Effector memory CD8-positive, alpha-beta T cell (primary cell): ENCODE measurements around the gene LRP1-AS.
A peak's percentile ranks its signal among the peaks of the same experiment; 100 is the strongest.

Source experiments
- ATAC-seq: fragments of 150-1000 bp; cut with Tn5 transposase; replicated peaks from 2 replicates; pipeline ENCODE4 v1.10.0; 2021; ENCODE audit warnings: mild to moderate bottlenecking, moderate library complexity
- DNase-seq, 3 experiments: peaks; one replicate each; pipeline ENCODE4 v3.0.0; 2021
- H3K27ac Mint-ChIP-seq, 2 donors: one replicate each; pipeline ENCODE4 v1.8.0; 2022; ENCODE audit warnings: mild to moderate bottlenecking in 2 of 2, mixed read lengths in 2 of 2, moderate library complexity in 2 of 2
- H3K27me3 Mint-ChIP-seq, 2 donors: one replicate each; pipeline ENCODE4 v1.8.0; 2022; ENCODE audit warnings: mixed read lengths in 2 of 2
- H3K36me3 Mint-ChIP-seq: one replicate; pipeline ENCODE4 v1.8.0; 2022; ENCODE audit warnings: mild to moderate bottlenecking, moderate library complexity, mixed read lengths; ENCODE audit not compliant: insufficient read depth
- H3K4me1 Mint-ChIP-seq, 2 donors: one replicate each; pipeline ENCODE4 v1.8.0; 2022; ENCODE audit warnings: low read depth in 2 of 2, mixed read lengths in 2 of 2
- H3K4me3 Mint-ChIP-seq, 2 donors: one replicate each; pipeline ENCODE4 v1.8.0; 2022; ENCODE audit warnings: mild to moderate bottlenecking in 2 of 2, mixed read lengths in 2 of 2, moderate library complexity in 2 of 2
- H3K9me3 Mint-ChIP-seq, 2 donors: one replicate each; pipeline ENCODE4 v1.8.0; 2022; ENCODE audit warnings: mixed read lengths in 2 of 2

The LRP1-AS gene

GRCh38 chr12:57107456-57108155, 39.8 kb downstream of the LRP1-AS start:
- peak overlapping the region; percentile 34 to 84 for H3K4me3 Mint-ChIP-seq
- peak overlapping the region; percentile 87 to 91 for H3K27ac Mint-ChIP-seq
- peaks cover 65% of the 10 kb centered on the region for H3K36me3 Mint-ChIP-seq
- ATAC-seq (no peak), DNase-seq (no peak)
- no peaks in the 10 kb centered on the region for H3K9me3 Mint-ChIP-seq
- no peaks in the 10 kb centered on the region for H3K27me3 Mint-ChIP-seq
- H3K4me1 Mint-ChIP-seq, result peaks cover 37 to 43% of the 10 kb centered on the region in 2 donors

- peaks cover 34 to 35% of the 10 kb centered on the region in 2 donors for H3K4me1 Mint-ChIP-seq
- H3K9me3 Mint-ChIP-seq, result no peaks in the 10 kb centered on the region
- H3K4me3 Mint-ChIP-seq, result no peak overlapping the region
- ATAC-seq (no peak), DNase-seq (no peak)
- H3K27ac Mint-ChIP-seq, result peak overlapping the region in 1 of 2 donors; percentile 87
- peaks cover 65% of the 10 kb centered on the region for H3K36me3 Mint-ChIP-seq
- no peaks in the 10 kb centered on the region for H3K27me3 Mint-ChIP-seq
Observed at GRCh38 chr12:57106021-57106708, 41.3 kb downstream of the LRP1-AS start.

- no peak overlapping the region for H3K4me3 Mint-ChIP-seq
- ATAC-seq (no peak), DNase-seq (no peak)
- H3K27ac Mint-ChIP-seq, result peak overlapping the region in 1 of 2 donors; percentile 87
- H3K4me1 Mint-ChIP-seq, result peaks cover 33 to 39% of the 10 kb centered on the region in 2 donors
- no peaks in the 10 kb centered on the region for H3K9me3 Mint-ChIP-seq
- H3K27me3 Mint-ChIP-seq, result no peaks in the 10 kb centered on the region
- peaks cover 60% of the 10 kb centered on the region for H3K36me3 Mint-ChIP-seq
Observed at GRCh38 chr12:57105011-57105753, 42.2 kb downstream of the LRP1-AS start.

- H3K9me3 Mint-ChIP-seq, result no peaks in the 10 kb centered on the region
- no peak overlapping the region for H3K4me3 Mint-ChIP-seq
- peaks cover 65% of the 10 kb centered on the region for H3K36me3 Mint-ChIP-seq
- H3K27me3 Mint-ChIP-seq, result no peaks in the 10 kb centered on the region
- H3K4me1 Mint-ChIP-seq, result peaks cover 27 to 31% of the 10 kb centered on the region in 2 donors
- H3K27ac Mint-ChIP-seq, result no peak overlapping the region
- ATAC-seq (no peak), DNase-seq (no peak)
Observed at GRCh38 chr12:57104292-57104910, 43.0 kb downstream of the LRP1-AS start.

GRCh38 chr12:57103856-57104255, 43.6 kb downstream of the LRP1-AS start:
- Mint-ChIP-seq H3K9me3 (no peaks in the 10 kb centered on the region), H3K4me3 (no peak overlapping the region), H3K27ac (no peak overlapping the region), H3K4me1 (peaks cover 26 to 29% of the 10 kb centered on the region in 2 donors), H3K36me3 (peaks cover 71% of the 10 kb centered on the region), H3K27me3 (no peaks in the 10 kb centered on the region)
- DNase-seq (no peak), ATAC-seq (no peak)

GRCh38 chr12:57101892-57102695, 45.3 kb downstream of the LRP1-AS start:
- Mint-ChIP-seq H3K4me3 (peak overlapping the region in 1 of 2 donors; percentile 36), H3K9me3 (no peaks in the 10 kb centered on the region), H3K27ac (peak overlapping the region; percentile 54 to 57), H3K4me1 (peaks cover 12 to 19% of the 10 kb centered on the region in 2 donors), H3K36me3 (peaks cover 77% of the 10 kb centered on the region), H3K27me3 (no peaks in the 10 kb centered on the region)
- no peak for DNase-seq
- ATAC-seq, result peak; percentile 78

- H3K9me3 Mint-ChIP-seq, result no peaks in the 10 kb centered on the region
- peaks cover 77% of the 10 kb centered on the region for H3K36me3 Mint-ChIP-seq
- H3K4me1 Mint-ChIP-seq, result peaks cover 4 to 13% of the 10 kb centered on the region in 2 donors
- H3K27ac Mint-ChIP-seq, result peak overlapping the region; percentile 81 to 83
- no peak for DNase-seq
- H3K27me3 Mint-ChIP-seq, result no peaks in the 10 kb centered on the region
- no peak for ATAC-seq
- H3K4me3 Mint-ChIP-seq, result no peak overlapping the region
Observed at GRCh38 chr12:57099766-57100165, 47.7 kb downstream of the LRP1-AS start.

- no peaks in the 10 kb centered on the region for H3K9me3 Mint-ChIP-seq
- H3K4me1 Mint-ChIP-seq, result peaks cover 4 to 10% of the 10 kb centered on the region in 2 donors
- peaks cover 72% of the 10 kb centered on the region for H3K36me3 Mint-ChIP-seq
- no peaks in the 10 kb centered on the region for H3K27me3 Mint-ChIP-seq
- DNase-seq, result no peak
- peak overlapping the region; percentile 81 to 82 for H3K27ac Mint-ChIP-seq
- ATAC-seq, result no peak
- no peak overlapping the region for H3K4me3 Mint-ChIP-seq
Observed at GRCh38 chr12:57099047-57099714, 48.2 kb downstream of the LRP1-AS start.

GRCh38 chr12:57098546-57098945, 48.9 kb downstream of the LRP1-AS start:
- peaks cover 67% of the 10 kb centered on the region for H3K36me3 Mint-ChIP-seq
- H3K4me1 Mint-ChIP-seq, result peaks cover 8 to 13% of the 10 kb centered on the region in 2 donors
- H3K27me3 Mint-ChIP-seq, result no peaks in the 10 kb centered on the region
- ATAC-seq, result no peak
- no peak for DNase-seq
- H3K4me3 Mint-ChIP-seq, result no peak overlapping the region
- no peaks in the 10 kb centered on the region for H3K9me3 Mint-ChIP-seq
- H3K27ac Mint-ChIP-seq, result peak overlapping the region; percentile 81 to 82

- H3K27me3 Mint-ChIP-seq, result no peaks in the 10 kb centered on the region
- H3K36me3 Mint-ChIP-seq, result peaks cover 63% of the 10 kb centered on the region
- no peak overlapping the region for H3K4me3 Mint-ChIP-seq
- DNase-seq, result no peak
- H3K27ac Mint-ChIP-seq, result no peak overlapping the region
- H3K4me1 Mint-ChIP-seq, result peaks cover 15 to 21% of the 10 kb centered on the region in 2 donors
- no peaks in the 10 kb centered on the region for H3K9me3 Mint-ChIP-seq
- ATAC-seq, result no peak
Observed at GRCh38 chr12:57097554-57097835, 49.9 kb downstream of the LRP1-AS start.

GRCh38 chr12:57096748-57097553, 50.5 kb downstream of the LRP1-AS start:
- peaks cover 57% of the 10 kb centered on the region for H3K36me3 Mint-ChIP-seq
- H3K27me3 Mint-ChIP-seq, result no peaks in the 10 kb centered on the region
- no peak for DNase-seq
- no peak overlapping the region for H3K4me3 Mint-ChIP-seq
- no peaks in the 10 kb centered on the region for H3K9me3 Mint-ChIP-seq
- H3K27ac Mint-ChIP-seq, result peak overlapping the region in 1 of 2 donors; percentile 11
- peaks cover 15 to 22% of the 10 kb centered on the region in 2 donors for H3K4me1 Mint-ChIP-seq
- ATAC-seq, result no peak

GRCh38 chr12:57096099-57096572, 51.3 kb downstream of the LRP1-AS start:
- Mint-ChIP-seq H3K4me1 (peaks cover 15 to 21% of the 10 kb centered on the region in 2 donors), H3K36me3 (peaks cover 49% of the 10 kb centered on the region), H3K27ac (peak overlapping the region; percentile 11 to 38), H3K27me3 (no peaks in the 10 kb centered on the region), H3K4me3 (no peak overlapping the region), H3K9me3 (no peaks in the 10 kb centered on the region)
- ATAC-seq, result no peak
- no peak for DNase-seq
